ENCODE results near the gene MRAP.

Gene MRAP

DNA sequence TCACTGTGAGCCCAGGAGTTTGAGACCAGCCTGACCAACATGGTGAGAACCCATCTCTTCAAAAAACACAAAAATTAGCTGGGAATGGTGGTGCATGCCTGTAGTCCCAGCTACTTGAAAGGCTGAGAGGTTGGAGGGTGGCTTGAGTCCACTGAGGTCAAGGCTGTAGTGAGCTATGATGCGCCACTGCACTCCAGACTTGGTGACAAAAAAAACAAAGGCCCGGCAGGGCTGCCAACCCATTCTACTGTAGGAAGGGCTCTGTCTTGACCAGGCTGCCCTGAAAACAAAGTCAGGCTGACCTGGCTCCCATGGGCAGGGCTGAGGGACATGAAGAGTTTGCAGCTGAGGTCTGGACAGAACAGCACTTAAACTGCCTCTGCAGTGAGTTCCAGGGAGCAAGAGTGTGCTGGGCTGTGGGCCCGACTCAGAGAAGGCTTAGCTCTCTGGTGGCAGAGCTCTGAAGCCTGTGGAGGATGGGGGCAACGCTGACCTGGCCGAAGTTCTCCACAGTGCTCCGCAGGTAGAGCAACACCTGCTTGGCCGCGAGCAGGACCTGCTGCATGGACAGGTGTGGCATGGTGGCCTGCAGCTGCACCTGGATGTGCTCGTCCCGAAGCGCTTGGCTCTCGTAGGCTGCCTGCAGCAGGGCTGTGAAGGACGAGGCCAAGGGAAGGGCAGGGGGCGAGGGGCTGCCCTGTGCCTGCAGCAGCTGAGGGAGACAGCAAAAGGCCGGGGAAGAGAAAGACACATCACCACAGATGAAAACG lies 51.7 kb downstream of the MRAP start:
- H3K4me3 ChIP-seq (ENCODE audit: control insufficient read depth, low read depth, low read length) = no peak overlapping the region
- no peak for DNase-seq (ENCODE audit: low read depth)
- TF ChIP-seq, protein P1, sequence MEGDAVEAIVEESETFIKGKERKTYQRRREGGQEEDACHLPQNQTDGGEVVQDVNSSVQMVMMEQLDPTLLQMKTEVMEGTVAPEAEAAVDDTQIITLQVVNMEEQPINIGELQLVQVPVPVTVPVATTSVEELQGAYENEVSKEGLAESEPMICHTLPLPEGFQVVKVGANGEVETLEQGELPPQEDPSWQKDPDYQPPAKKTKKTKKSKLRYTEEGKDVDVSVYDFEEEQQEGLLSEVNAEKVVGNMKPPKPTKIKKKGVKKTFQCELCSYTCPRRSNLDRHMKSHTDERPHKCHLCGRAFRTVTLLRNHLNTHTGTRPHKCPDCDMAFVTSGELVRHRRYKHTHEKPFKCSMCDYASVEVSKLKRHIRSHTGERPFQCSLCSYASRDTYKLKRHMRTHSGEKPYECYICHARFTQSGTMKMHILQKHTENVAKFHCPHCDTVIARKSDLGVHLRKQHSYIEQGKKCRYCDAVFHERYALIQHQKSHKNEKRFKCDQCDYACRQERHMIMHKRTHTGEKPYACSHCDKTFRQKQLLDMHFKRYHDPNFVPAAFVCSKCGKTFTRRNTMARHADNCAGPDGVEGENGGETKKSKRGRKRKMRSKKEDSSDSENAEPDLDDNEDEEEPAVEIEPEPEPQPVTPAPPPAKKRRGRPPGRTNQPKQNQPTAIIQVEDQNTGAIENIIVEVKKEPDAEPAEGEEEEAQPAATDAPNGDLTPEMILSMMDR (IDR thresholded peaks at IDR 0.05; ENCODE audit: control insufficient read depth, insufficient read depth, low read depth, low read length, missing control alignments) = no peak

DNA sequence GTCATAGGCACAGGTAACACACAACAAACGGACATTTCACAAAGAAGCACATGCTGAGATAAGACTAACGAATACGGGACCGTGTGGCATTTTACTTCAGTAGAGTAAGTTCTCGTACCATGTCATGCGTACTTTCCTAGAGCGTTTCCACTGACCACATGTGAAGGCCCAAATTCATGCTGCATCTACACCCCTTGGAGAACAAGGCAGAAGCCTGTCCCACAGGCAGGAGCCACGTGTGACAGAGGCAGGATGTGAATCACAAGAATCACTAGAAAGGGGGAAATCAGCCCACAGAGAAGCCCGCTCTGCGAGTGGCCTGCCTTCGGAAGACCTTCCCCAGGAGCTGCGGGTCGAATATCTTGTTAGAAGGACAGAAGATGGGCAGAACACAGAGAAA lies 52.3 kb downstream of the MRAP start:
- TF ChIP-seq, protein P1 (IDR thresholded peaks at IDR 0.05; ENCODE audit: control insufficient read depth, insufficient read depth, low read depth, low read length, missing control alignments) = no peak
- no peak overlapping the region for H3K4me3 ChIP-seq (ENCODE audit: control insufficient read depth, low read depth, low read length)
- DNase-seq (ENCODE audit: low read depth) = no peak

DNA sequence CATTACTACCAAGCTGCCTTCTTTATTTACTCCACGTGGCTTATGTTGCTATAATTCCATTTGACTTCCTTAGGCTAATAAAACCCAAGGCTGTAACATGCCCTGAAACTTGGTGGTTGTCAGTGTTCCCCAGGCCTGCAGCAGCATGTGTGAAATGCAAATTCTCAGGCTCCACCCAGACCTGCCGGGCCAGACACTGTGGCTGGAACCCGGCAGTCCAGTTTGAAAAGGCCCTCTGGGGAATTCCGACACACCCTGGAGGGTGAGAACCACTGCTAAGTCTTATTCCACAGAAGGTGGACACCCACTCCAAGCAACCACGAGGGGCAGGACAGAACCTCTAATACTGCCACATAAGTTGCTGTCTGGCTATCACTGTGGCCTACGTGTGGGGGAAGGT lies 52.8 kb downstream of the MRAP start:
- no peak for DNase-seq (ENCODE audit: low read depth)
- TF ChIP-seq, protein P1 (IDR thresholded peaks at IDR 0.05; ENCODE audit: control insufficient read depth, insufficient read depth, low read depth, low read length, missing control alignments) = no peak
- H3K4me3 ChIP-seq (ENCODE audit: control insufficient read depth, low read depth, low read length) = no peak overlapping the region

DNA sequence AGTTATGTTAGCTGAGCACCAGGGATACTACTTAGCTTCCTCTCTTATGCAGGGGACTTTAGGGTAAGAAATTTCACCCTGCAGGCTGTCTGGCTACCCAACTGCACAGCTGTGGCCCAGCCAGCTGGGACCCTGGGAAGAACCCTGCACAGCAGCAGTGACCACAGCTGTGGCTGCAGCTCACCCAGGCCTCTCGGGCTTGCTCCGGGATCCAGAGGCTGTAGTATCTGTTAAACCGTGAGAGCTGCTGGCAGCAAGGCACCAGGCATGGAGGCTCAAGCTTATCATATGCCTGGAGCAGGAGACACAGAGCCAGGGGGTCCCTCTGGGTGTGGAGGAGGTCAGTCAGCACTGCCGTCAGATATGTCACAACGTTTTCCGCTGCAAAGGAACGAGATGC lies 53.9 kb downstream of the MRAP start:
- TF ChIP-seq, protein P1 (IDR thresholded peaks at IDR 0.05; ENCODE audit: control insufficient read depth, insufficient read depth, low read depth, low read length, missing control alignments) = no peak
- no peak overlapping the region for H3K4me3 ChIP-seq (ENCODE audit: control insufficient read depth, low read depth, low read length)
- DNase-seq (ENCODE audit: low read depth) = no peak

DNA sequence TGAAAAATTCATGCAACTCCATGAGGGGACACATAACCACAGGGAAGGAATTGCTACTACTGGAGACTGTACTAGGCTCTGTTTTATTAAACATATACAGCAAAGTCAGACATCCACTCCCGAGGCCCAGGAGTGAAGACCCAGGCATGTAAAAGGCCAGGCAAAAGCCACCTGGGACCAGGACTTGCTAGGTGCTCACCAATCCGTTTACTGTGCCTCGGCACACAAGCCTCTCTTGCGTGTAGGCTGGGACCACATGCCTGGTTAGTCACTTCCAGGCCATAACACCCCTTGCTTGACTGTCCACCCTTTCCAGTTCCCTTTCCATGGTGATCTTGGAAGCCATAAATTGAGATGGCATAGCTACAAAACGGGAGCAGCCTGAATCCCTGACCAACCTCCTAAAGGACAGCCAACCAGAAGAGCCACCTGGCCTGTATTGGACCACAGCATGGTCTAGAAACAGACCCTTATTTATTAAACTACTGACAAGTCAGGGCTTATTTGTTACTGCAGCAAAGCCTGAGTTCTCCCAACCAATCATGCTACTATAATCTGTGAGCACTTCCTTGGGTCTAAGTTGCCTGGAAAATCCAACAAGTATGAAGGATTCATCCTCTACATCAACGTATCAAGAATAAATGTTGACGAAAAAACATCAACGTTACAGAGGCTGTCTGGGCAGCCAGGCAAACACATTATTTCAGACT lies 54.5 kb downstream of the MRAP start:
- H3K4me3 ChIP-seq (ENCODE audit: control insufficient read depth, low read depth, low read length) = no peak overlapping the region
- TF ChIP-seq, protein P1 (IDR thresholded peaks at IDR 0.05; ENCODE audit: control insufficient read depth, insufficient read depth, low read depth, low read length, missing control alignments) = no peak
- DNase-seq (ENCODE audit: low read depth) = no peak

DNA sequence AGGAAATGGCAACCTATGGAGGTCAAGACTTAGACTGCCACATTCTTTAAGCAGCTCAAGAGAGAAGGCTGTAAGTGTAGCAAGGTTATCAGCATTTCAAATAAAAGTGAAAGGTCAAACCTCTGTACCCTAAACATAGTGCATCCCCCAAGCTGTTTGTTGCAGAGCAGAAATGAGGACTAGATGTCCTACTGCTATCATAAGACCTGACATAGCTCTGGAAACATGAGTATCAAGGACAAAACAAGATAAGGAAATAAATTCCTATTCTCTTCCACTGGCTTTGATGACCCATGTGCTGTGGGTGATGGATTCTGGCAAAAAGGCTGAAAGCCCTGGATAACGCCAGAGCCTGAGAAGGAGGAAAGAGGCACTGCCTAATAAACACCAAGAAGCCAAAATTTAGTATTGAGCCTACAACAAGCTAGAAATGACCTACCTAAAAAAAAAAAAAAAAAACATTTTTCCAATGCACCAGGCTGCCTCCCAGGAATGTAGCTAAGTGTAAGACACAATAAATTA lies 58.3 kb downstream of the MRAP start:
- no peak overlapping the region for H3K4me3 ChIP-seq (ENCODE audit: control insufficient read depth, low read depth, low read length)
- TF ChIP-seq, protein P1 (IDR thresholded peaks at IDR 0.05; ENCODE audit: control insufficient read depth, insufficient read depth, low read depth, low read length, missing control alignments) = no peak
- no peak for DNase-seq (ENCODE audit: low read depth)
